ENCODE results near the gene ALCAM. TPM values are rescaled to one million over a fixed set of nuclear protein-coding genes. Genes with fewer than 3 reads are reported as not detected.

The ALCAM gene
- total and polyA plus RNA-seq, 2 donors (not counting 3 experiments of a cell fraction or from before 2014, with no cell fraction given), result 46.3 to 118 TPM

DNA sequence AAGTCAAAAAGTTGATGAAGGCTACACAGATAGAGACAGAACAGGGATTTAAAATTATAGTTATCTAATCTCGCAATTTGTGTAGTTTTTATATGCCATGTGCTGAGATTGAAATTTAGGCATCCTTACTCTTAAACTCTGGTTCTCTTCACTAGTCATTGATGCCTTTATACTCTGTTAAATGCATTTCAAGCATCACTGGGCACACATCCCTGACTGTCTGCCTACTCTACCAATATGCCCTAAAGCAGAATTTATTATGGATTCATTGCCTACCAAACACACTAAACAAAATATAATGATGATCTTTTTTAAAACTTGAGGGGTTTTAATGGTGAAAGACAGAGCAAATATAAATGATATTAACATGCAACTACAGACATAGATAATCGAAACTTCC is 10.3 kb upstream of the ALCAM start:
- no peak overlapping the region for H3K27ac ChIP-seq (ENCODE audit: insufficient read depth, low read depth, low read length)
- no peak overlapping the region for H3K4me3 ChIP-seq (replicated peaks in 1 of 3; ENCODE audit: insufficient read depth in 1 of 3, low read depth in 1 of 3, low read length in 3 of 3)
- no peak overlapping the region for H3K9ac ChIP-seq (replicated peaks; ENCODE audit: extremely low read depth, insufficient read depth, low read length)
- dilution Hi-C loops (cut with MboI; ENCODE audit: extremely low pct_ligation_motif_present, low sequenced_read_pairs) (no loop called here), intact Hi-C loops (cut with micrococcal nuclease) (no loop called here)
- no peaks in the 10 kb centered on the region for H3K9me3 ChIP-seq (replicated peaks; ENCODE audit: control insufficient read depth, insufficient read depth, low read length)
- DNase-seq (ENCODE audit: low read depth, low spot score), result no peak
- no peak for FAIRE-seq
- CTCF ChIA-PET, result no interaction called here
- POLR2A ChIA-PET, result no interaction called here
- H3K9me1 ChIP-seq (replicated peaks; ENCODE audit: control insufficient read depth, extremely low read depth, insufficient read depth, low read length), result no peaks in the 10 kb centered on the region
- no peak overlapping the region for H3K4me2 ChIP-seq (ENCODE audit: insufficient read depth, low read length)
- no peaks in the 10 kb centered on the region for H3K36me3 ChIP-seq (ENCODE audit: control insufficient read depth in 2 of 2, extremely low read depth in 1 of 2, insufficient read depth in 2 of 2, low read length in 2 of 2)
- no TSS peak for BruUV-seq (replicated peaks)
- TF ChIP-seq JUN (IDR thresholded peaks at IDR 0.05; ENCODE audit: borderline replicate concordance, insufficient read depth, insufficient read length, low read depth), result no peak
- TF ChIP-seq, protein P1, sequence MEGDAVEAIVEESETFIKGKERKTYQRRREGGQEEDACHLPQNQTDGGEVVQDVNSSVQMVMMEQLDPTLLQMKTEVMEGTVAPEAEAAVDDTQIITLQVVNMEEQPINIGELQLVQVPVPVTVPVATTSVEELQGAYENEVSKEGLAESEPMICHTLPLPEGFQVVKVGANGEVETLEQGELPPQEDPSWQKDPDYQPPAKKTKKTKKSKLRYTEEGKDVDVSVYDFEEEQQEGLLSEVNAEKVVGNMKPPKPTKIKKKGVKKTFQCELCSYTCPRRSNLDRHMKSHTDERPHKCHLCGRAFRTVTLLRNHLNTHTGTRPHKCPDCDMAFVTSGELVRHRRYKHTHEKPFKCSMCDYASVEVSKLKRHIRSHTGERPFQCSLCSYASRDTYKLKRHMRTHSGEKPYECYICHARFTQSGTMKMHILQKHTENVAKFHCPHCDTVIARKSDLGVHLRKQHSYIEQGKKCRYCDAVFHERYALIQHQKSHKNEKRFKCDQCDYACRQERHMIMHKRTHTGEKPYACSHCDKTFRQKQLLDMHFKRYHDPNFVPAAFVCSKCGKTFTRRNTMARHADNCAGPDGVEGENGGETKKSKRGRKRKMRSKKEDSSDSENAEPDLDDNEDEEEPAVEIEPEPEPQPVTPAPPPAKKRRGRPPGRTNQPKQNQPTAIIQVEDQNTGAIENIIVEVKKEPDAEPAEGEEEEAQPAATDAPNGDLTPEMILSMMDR (IDR thresholded peaks at IDR 0.05; ENCODE audit: extremely low read depth in 1 of 2, insufficient read depth in 1 of 2, low read depth in 1 of 2, low read length in 2 of 2), result no peak
- no peak for TF ChIP-seq FOS (IDR thresholded peaks at IDR 0.05; ENCODE audit: borderline replicate concordance, insufficient read depth, low read length)
- TF ChIP-seq, protein P2, sequence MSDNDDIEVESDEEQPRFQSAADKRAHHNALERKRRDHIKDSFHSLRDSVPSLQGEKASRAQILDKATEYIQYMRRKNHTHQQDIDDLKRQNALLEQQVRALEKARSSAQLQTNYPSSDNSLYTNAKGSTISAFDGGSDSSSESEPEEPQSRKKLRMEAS (IDR thresholded peaks at IDR 0.05; ENCODE audit: insufficient read depth, insufficient read length), result no peak
- TF ChIP-seq GATA2 (IDR thresholded peaks at IDR 0.05; ENCODE audit: insufficient read depth, insufficient read length, low read depth, low read length), result no peak
- no peak for TF ChIP-seq POLR2AphosphoS5 (IDR thresholded peaks at IDR 0.05; ENCODE audit: insufficient read depth, low read depth, low read length)
- TF ChIP-seq EZH2 (IDR thresholded peaks at IDR 0.05; ENCODE audit: borderline replicate concordance, low read depth, low read length, severe bottlenecking), result no peak
- no peaks in the 10 kb centered on the region for H3K27me3 ChIP-seq (ENCODE audit: control insufficient read depth in 2 of 2, insufficient read depth in 2 of 2, low read length in 2 of 2)
- no peaks in the 10 kb centered on the region for H4K20me1 ChIP-seq (replicated peaks; ENCODE audit: control insufficient read depth, extremely low read depth, insufficient read depth, low read length)
- H3K4me1 ChIP-seq (ENCODE audit: control insufficient read depth, extremely low read depth, insufficient read depth, low read length), result peaks cover 68% of the 10 kb centered on the region
- H2AFZ ChIP-seq (ENCODE audit: low read depth, low read length), result no peak overlapping the region
- no peaks in the 10 kb centered on the region for H3K79me2 ChIP-seq (ENCODE audit: control insufficient read depth, insufficient read depth, low read length)
